ENCODE data around the gene HNRNPA0. TPM values are rescaled to one million over a fixed set of nuclear protein-coding genes. Genes with fewer than 3 reads are reported as not detected.

Gene HNRNPA0
- total RNA-seq, 2 donors from 2014 or later, result 28.7 to 31.2 TPM

GRCh38 chr5:137728048-137728447 is 26.1 kb downstream of the HNRNPA0 start:
- Mint-ChIP-seq H3K27me3 (no peaks in the 10 kb centered on the region), H3K36me3 (no peaks in the 10 kb centered on the region), H3K4me3 (no peak overlapping the region), H3K27ac (no peak overlapping the region), H3K4me1 (ENCODE audit: low read depth in 2 of 2) (no peaks in the 10 kb centered on the region), H3K9me3 (no peaks in the 10 kb centered on the region)
- no peak for DNase-seq (ENCODE audit: low spot score)
- ATAC-seq, result no peak

GRCh38 chr5:137727623-137728022 is 26.5 kb downstream of the HNRNPA0 start:
- H3K36me3 Mint-ChIP-seq, result no peaks in the 10 kb centered on the region
- DNase-seq (ENCODE audit: low spot score) (no peak), ATAC-seq (no peak)
- no peaks in the 10 kb centered on the region for H3K9me3 Mint-ChIP-seq
- H3K4me3 Mint-ChIP-seq, result no peak overlapping the region
- no peaks in the 10 kb centered on the region for H3K27me3 Mint-ChIP-seq
- no peaks in the 10 kb centered on the region for H3K4me1 Mint-ChIP-seq (ENCODE audit: low read depth in 2 of 2)
- H3K27ac Mint-ChIP-seq, result no peak overlapping the region

- no peaks in the 10 kb centered on the region for H3K9me3 Mint-ChIP-seq
- DNase-seq (ENCODE audit: low spot score) (no peak), ATAC-seq (no peak)
- no peak overlapping the region for H3K27ac Mint-ChIP-seq
- H3K27me3 Mint-ChIP-seq, result no peaks in the 10 kb centered on the region
- no peak overlapping the region for H3K4me3 Mint-ChIP-seq
- no peaks in the 10 kb centered on the region for H3K4me1 Mint-ChIP-seq (ENCODE audit: low read depth in 2 of 2)
- H3K36me3 Mint-ChIP-seq, result no peaks in the 10 kb centered on the region
Observed at GRCh38 chr5:137724251-137724650, 29.9 kb downstream of the HNRNPA0 start.

- no peaks in the 10 kb centered on the region for H3K9me3 Mint-ChIP-seq
- H3K4me1 Mint-ChIP-seq (ENCODE audit: low read depth in 2 of 2), result no peaks in the 10 kb centered on the region
- no peaks in the 10 kb centered on the region for H3K27me3 Mint-ChIP-seq
- H3K27ac Mint-ChIP-seq, result no peak overlapping the region
- DNase-seq (ENCODE audit: low spot score) (no peak), ATAC-seq (no peak)
- no peak overlapping the region for H3K4me3 Mint-ChIP-seq
- no peaks in the 10 kb centered on the region for H3K36me3 Mint-ChIP-seq
Observed at GRCh38 chr5:137718611-137719010, 35.6 kb downstream of the HNRNPA0 start.

GRCh38 chr5:137716337-137716736 is 37.8 kb downstream of the HNRNPA0 start:
- no peaks in the 10 kb centered on the region for H3K36me3 Mint-ChIP-seq
- H3K4me3 Mint-ChIP-seq, result no peak overlapping the region
- H3K27ac Mint-ChIP-seq, result no peak overlapping the region
- no peaks in the 10 kb centered on the region for H3K27me3 Mint-ChIP-seq
- no peaks in the 10 kb centered on the region for H3K4me1 Mint-ChIP-seq (ENCODE audit: low read depth in 2 of 2)
- no peaks in the 10 kb centered on the region for H3K9me3 Mint-ChIP-seq
- DNase-seq (ENCODE audit: low spot score) (no peak), ATAC-seq (no peak)

- DNase-seq (ENCODE audit: low spot score) (no peak), ATAC-seq (no peak)
- Mint-ChIP-seq H3K4me3 (no peak overlapping the region), H3K9me3 (no peaks in the 10 kb centered on the region), H3K27me3 (no peaks in the 10 kb centered on the region), H3K27ac (no peak overlapping the region), H3K4me1 (ENCODE audit: low read depth in 2 of 2) (no peaks in the 10 kb centered on the region), H3K36me3 (no peaks in the 10 kb centered on the region)
Observed at GRCh38 chr5:137715456-137715855, 38.7 kb downstream of the HNRNPA0 start.

- no peaks in the 10 kb centered on the region for H3K36me3 Mint-ChIP-seq
Observed at GRCh38 chr5:137714946-137715345, 39.2 kb downstream of the HNRNPA0 start.

GRCh38 chr5:137714494-137714893 is 39.7 kb downstream of the HNRNPA0 start:
- Mint-ChIP-seq H3K27ac (no peak overlapping the region), H3K4me1 (ENCODE audit: low read depth in 2 of 2) (no peaks in the 10 kb centered on the region), H3K9me3 (no peaks in the 10 kb centered on the region), H3K27me3 (no peaks in the 10 kb centered on the region), H3K36me3 (no peaks in the 10 kb centered on the region), H3K4me3 (no peak overlapping the region)
- ATAC-seq (no peak), DNase-seq (ENCODE audit: low spot score) (no peak)

More at GRCh38 chr5:137714946-137715345, 39.2 kb downstream of the HNRNPA0 start:
- ATAC-seq (no peak), DNase-seq (ENCODE audit: low spot score) (no peak)
- no peak overlapping the region for H3K4me3 Mint-ChIP-seq
- no peaks in the 10 kb centered on the region for H3K9me3 Mint-ChIP-seq
- H3K4me1 Mint-ChIP-seq (ENCODE audit: low read depth in 2 of 2), result no peaks in the 10 kb centered on the region
- H3K27me3 Mint-ChIP-seq, result no peaks in the 10 kb centered on the region
- no peak overlapping the region for H3K27ac Mint-ChIP-seq

- no peak overlapping the region for H3K4me3 Mint-ChIP-seq
- H3K27ac Mint-ChIP-seq, result no peak overlapping the region
- DNase-seq (ENCODE audit: low spot score), result no peak
- no peaks in the 10 kb centered on the region for H3K27me3 Mint-ChIP-seq
- ATAC-seq, result no peak
- H3K4me1 Mint-ChIP-seq (ENCODE audit: low read depth in 2 of 2), result no peaks in the 10 kb centered on the region
- no peaks in the 10 kb centered on the region for H3K9me3 Mint-ChIP-seq
- H3K36me3 Mint-ChIP-seq, result no peaks in the 10 kb centered on the region
Observed at GRCh38 chr5:137712139-137712667, 42.0 kb downstream of the HNRNPA0 start.

GRCh38 chr5:137710086-137710485 is 44.1 kb downstream of the HNRNPA0 start:
- H3K36me3 Mint-ChIP-seq, result no peaks in the 10 kb centered on the region
- DNase-seq (ENCODE audit: low spot score), result no peak

GRCh38 chr5:137708796-137709559 is 45.2 kb downstream of the HNRNPA0 start:
- Mint-ChIP-seq H3K36me3 (no peaks in the 10 kb centered on the region), H3K4me3 (no peak overlapping the region), H3K9me3 (no peaks in the 10 kb centered on the region), H3K4me1 (ENCODE audit: low read depth in 2 of 2) (no peaks in the 10 kb centered on the region), H3K27me3 (no peaks in the 10 kb centered on the region), H3K27ac (no peak overlapping the region)
- DNase-seq (ENCODE audit: low spot score) (no peak), ATAC-seq (no peak)

More at GRCh38 chr5:137710086-137710485, 44.1 kb downstream of the HNRNPA0 start:
- no peaks in the 10 kb centered on the region for H3K9me3 Mint-ChIP-seq
- no peaks in the 10 kb centered on the region for H3K27me3 Mint-ChIP-seq
- no peaks in the 10 kb centered on the region for H3K4me1 Mint-ChIP-seq (ENCODE audit: low read depth in 2 of 2)
- H3K4me3 Mint-ChIP-seq, result no peak overlapping the region
- no peak overlapping the region for H3K27ac Mint-ChIP-seq
- no peak for ATAC-seq

GRCh38 chr5:137708062-137708461 is 46.1 kb downstream of the HNRNPA0 start:
- no peaks in the 10 kb centered on the region for H3K36me3 Mint-ChIP-seq
- H3K4me3 Mint-ChIP-seq, result no peak overlapping the region
- no peak overlapping the region for H3K27ac Mint-ChIP-seq
- H3K9me3 Mint-ChIP-seq, result no peaks in the 10 kb centered on the region
- H3K27me3 Mint-ChIP-seq, result no peaks in the 10 kb centered on the region
- H3K4me1 Mint-ChIP-seq (ENCODE audit: low read depth in 2 of 2), result no peaks in the 10 kb centered on the region
- ATAC-seq, result no peak
- no peak for DNase-seq (ENCODE audit: low spot score)

GRCh38 chr5:137706841-137707240 is 47.3 kb downstream of the HNRNPA0 start:
- Mint-ChIP-seq H3K4me1 (ENCODE audit: low read depth in 2 of 2) (no peaks in the 10 kb centered on the region), H3K4me3 (no peak overlapping the region), H3K36me3 (no peaks in the 10 kb centered on the region), H3K9me3 (no peaks in the 10 kb centered on the region), H3K27me3 (no peaks in the 10 kb centered on the region), H3K27ac (no peak overlapping the region)
- no peak for ATAC-seq
- no peak for DNase-seq (ENCODE audit: low spot score)

- no peak for DNase-seq (ENCODE audit: low spot score)
- H3K27me3 Mint-ChIP-seq, result no peaks in the 10 kb centered on the region
- no peaks in the 10 kb centered on the region for H3K9me3 Mint-ChIP-seq
- H3K27ac Mint-ChIP-seq, result no peak overlapping the region
- H3K4me1 Mint-ChIP-seq (ENCODE audit: low read depth in 2 of 2), result no peaks in the 10 kb centered on the region
- ATAC-seq, result no peak
- no peaks in the 10 kb centered on the region for H3K36me3 Mint-ChIP-seq
- no peak overlapping the region for H3K4me3 Mint-ChIP-seq
Observed at GRCh38 chr5:137705106-137705505, 49.1 kb downstream of the HNRNPA0 start.

- Mint-ChIP-seq H3K9me3 (no peaks in the 10 kb centered on the region), H3K27me3 (no peaks in the 10 kb centered on the region), H3K27ac (no peak overlapping the region), H3K4me3 (no peak overlapping the region), H3K4me1 (ENCODE audit: low read depth in 2 of 2) (no peaks in the 10 kb centered on the region), H3K36me3 (no peaks in the 10 kb centered on the region)
- DNase-seq (ENCODE audit: low spot score) (no peak), ATAC-seq (no peak)
Observed at GRCh38 chr5:137703565-137703964, 50.6 kb downstream of the HNRNPA0 start.

Measured in natural killer cell treated with Interleukin-12 subunit alpha and Interleukin-12 subunit beta and Interleukin-15 and Interleukin-18, amount 100 ng/mL, for 72 hours (primary cell).